Cerebellar cortex (tissue), 1 donor: Measurements from ENCODE around the gene PFN3.
A peak's percentile ranks its signal among the peaks of the same experiment; 100 is the strongest.
"Not testable (repeated sequence)": the region's sequence is repeated elsewhere in the genome, so short reads cannot be mapped to it uniquely, and the experiment has no call there.

ENCODE experiments used
- DNase-seq: peaks from one replicate; pipeline ENCODE4 v3.0.0-alpha.2; 2015; ENCODE audit warnings: low spot score

PFN3 gene

DNA sequence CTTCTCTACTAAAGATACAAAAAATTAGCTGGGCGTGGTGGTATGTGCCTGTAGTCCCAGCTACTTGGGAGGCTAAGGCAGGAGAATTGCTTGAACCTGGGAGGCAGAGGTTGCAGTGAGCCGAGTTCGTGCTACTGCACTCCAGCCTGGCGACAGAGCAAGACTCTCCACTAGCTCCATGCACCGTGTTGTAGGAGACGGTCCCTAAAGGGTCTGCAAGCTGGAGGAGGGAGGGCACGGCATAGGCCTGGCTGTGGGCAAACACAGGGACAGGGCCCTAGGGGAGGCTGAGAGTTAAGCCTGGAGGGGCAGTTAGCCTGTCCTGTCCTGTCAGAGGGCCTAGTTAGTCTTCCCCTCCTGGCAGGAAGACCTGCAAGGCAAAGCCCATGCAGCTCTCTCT, 39.7 kb downstream of the PFN3 start:
- not testable (repeated sequence) for DNase-seq

DNA sequence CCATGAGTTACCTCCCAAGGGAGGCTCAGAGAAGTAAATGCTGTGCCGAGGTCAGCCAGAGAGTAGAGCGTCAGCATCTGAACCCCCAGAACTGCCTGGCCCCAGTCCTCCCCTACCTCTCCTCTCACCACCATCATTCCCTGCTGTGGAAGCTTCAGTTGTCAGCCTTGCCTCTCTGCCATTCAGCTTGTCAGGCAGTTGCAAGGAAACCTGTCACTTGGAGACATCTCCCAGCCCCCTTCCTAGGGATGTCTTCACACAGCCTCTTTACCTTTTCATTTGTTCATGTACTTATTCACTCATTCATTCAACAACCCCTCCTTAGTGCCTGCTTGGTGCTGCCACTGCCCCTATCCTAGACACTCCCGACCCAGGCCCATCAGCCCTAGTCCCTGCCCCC, 40.6 kb downstream of the PFN3 start:
- DNase-seq = no peak

DNA sequence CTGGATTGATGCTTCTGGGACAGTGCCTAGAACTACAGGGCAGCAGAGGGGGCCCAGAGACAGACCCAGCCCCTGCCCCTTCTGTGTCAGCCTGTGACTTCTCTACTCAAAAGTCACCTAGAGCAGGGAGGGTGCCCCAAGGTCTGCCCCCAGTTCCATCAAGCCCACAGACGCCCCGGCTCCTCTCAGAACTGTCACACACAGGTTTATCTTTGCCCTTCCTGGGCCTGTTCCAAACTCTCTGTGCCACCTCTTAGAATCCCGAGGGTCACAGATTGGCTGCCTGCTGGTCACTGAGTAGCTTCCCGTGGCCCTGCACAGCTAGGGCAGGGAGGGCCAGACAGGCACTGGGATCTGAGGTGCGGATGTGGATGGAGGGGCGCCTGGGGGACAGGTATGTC, 41.0 kb downstream of the PFN3 start:
- no peak for DNase-seq

DNA sequence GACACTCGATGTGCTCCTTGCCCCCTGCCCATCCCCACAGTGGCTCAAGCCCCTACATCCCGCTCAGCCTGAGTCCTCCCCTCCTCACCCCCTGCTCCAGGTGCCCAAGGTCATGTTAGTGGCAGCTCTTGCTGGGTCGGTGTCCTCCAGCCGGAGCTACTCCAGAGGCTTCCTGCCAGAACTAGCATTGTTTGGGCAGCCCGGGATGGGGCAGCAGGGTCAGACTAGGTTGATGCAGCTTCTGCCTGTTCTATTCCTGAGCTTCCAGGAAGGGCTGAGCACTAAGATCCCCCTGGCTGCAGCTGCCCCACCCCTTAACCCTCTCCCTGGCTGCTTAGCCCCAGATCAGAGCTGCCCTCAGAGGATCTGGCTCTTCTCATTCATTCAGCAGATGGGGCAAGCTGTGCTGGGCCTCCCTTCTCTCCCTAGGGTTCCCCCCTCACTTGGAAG, 42.1 kb downstream of the PFN3 start:
- no peak for DNase-seq

DNA sequence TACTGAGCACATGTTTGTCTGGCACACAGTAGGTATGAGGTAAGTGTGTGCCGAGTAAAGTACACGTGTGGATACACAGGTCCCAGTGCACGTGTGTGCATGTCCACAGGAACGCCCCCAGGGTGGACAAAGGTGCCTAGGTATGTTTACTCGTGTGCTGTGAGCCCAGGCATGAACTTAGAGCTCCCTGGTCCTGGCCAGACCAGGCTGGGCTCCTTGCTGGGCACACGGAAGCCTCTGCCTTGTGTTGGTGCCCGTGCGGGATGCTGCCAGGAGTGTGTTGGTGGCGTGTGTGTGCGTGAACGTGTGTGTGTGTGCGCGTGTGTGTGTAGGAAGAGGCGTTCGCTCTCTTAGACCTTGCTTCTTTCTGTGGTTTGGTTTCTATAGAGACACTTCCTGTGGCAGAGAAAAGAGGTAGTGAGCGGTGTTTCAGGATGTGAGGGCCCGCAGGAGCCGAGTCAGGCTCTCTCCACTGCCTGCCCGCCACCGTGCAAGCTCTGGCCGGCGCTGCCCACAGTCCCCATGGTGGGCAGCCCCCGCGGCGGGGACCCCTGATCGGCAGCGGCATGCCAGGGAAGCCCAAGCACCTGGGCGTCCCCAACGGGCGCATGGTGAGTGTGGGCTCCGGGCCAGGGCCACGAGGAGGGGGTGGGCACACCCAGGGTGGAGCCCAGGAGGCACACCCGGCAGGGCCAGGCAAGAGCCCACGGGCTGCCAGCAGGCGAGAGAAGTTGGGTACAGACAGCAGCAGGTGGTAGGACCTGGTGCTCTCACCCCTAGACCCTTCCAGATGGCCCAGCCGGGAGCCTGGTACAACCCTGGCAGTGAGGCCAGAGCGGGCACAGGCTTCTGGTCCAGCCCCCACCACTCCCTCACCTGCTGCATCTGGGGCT, 42.8 kb downstream of the PFN3 start, which contains the start of gene RGS14:
Gene RGS14 (plus strand): TSS at position 466 of the 893 bp plus-strand sequence. CDS start 101 bp downstream, at position 567.
- no peak for DNase-seq

DNA sequence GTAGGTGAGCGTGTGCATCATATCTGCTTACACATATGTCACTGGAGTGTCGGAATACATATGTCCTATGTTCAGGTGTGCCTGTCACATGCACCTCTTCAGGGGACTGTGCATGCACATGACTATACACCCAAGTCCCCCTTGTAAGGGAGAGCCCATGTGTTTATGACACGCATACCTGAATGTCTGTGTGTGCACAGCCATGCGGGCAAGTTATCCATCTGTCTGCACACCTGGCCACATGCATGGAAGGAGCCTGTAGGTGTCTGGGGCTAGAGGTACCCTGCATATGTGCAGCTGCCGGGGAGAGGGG, 43.4 kb downstream of the PFN3 start:
- DNase-seq = no peak

DNA sequence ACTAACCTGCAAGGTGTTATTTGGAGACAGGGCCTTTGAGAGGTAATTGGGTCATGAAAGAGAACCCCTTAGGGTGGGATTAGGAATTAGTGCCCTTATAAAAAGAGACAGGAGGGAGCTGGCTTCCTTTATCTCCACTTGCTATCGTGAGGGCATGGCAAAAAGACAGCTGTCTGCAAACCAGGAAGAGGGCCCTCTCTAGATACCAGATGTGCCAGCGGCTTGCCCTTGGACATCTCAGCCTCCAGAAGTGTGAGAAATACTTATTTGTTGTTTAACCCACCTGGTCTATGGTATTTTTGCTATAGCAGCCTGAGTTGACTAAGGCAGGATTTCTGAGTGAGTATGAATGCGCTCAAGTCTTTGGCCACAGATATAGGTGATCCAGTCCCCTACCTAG, 43.7 kb downstream of the PFN3 start:
- DNase-seq = no peak

DNA sequence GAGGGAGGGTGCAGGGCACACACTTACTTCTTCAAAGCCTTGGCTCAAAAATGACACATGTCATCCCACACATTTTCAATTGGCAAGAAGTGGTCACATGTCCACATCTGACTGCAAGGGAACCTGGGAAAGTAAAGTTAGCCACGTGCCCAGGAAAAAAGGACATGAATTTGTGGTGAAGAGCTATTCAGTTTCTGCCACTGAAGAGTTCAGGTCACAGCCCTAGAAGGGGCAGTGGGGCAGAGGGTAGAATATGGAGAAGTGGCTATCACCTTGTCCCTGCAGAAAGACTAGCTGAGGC, 44.6 kb downstream of the PFN3 start:
- no peak for DNase-seq

DNA sequence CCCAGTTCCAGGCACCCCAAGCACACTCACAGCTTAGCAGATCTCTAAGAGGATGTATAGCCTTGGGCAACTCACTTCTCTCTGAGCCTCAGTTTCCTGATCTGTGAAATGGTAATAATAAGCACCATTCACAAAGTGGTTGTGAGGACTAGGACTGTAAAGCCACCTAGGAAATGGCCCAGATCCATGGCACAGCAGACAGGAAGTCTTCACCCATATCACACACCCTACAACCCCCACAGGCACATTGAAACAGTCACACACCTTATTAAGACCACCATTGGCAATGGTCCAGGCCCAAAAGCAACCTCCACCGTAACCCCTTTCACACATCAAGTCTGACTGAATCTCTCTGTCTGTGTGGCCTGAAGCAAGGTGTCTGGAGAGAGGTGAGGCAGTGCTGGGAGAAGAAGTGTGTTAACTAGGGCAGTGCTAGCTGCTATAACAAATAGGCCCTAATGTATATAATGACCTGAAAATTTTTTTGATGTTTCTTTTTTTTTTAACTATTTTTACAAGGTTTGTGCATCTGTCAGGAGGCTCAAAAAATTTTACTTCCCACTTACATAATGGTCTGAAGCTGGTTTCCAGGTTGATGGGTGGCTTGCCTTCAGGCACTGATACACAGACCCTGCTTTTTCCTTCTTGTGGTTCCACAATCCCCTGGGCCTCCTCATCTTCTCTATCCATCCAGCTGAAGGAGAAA, 45.1 kb downstream of the PFN3 start:
- DNase-seq = no peak

DNA sequence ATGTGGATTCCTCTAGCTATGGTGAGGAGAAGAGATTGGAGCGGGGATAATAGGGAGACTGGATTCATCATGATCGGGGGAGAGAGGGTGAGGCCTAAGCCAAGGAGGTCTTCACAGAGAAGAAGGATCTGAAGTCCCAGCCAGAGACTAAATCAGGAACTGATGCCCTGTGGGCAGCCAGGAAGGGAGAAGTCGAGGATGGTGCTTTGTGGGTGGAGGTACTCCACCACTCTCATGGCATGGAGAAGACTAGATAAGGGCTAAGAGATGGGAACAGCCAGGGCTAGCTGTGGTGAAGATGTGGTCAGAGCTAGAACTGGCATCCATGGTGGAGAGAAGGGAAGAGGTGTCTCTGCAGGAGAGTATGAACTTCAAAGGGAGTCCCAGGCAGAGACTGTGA, 45.8 kb downstream of the PFN3 start:
- no peak for DNase-seq

DNA sequence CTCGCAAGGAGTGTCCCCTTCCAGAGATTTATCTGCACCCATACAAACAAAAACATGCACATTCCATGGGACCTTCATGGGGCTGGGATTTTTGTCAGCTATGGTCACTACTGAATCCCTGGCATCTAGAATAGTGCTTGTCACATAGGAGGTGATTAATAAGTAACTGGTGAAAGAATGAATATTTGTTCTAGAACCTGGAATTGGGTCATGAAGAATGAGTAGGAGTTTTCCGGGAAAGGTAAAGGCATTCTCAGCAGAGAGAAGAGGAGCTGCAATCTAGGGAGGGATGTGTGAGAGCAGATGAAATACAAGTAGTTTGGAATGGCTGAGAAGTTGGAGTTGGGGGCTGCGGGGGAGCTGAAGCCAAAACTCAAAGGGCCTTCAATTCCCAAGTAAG, 46.2 kb downstream of the PFN3 start:
- no peak for DNase-seq

DNA sequence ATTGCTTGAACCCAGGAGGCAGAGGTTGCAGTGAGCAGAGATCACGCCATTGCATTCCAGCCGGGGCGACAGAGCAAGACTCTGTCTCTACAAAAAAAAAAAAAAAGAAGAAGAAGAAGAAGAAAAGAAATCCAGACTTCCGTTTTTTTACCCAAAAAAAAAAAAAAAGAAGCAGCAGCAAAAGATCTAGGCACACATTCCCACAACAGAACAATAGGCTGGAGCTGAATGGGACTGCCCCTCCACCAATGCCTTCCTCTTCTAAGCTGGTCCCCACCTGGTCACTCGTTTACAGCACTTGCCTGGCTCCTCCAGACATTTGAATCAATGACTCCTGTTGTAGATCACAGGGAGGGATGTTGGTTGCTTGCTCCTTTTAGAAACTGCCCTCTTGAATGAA, 47.4 kb downstream of the PFN3 start:
- no peak for DNase-seq

DNA sequence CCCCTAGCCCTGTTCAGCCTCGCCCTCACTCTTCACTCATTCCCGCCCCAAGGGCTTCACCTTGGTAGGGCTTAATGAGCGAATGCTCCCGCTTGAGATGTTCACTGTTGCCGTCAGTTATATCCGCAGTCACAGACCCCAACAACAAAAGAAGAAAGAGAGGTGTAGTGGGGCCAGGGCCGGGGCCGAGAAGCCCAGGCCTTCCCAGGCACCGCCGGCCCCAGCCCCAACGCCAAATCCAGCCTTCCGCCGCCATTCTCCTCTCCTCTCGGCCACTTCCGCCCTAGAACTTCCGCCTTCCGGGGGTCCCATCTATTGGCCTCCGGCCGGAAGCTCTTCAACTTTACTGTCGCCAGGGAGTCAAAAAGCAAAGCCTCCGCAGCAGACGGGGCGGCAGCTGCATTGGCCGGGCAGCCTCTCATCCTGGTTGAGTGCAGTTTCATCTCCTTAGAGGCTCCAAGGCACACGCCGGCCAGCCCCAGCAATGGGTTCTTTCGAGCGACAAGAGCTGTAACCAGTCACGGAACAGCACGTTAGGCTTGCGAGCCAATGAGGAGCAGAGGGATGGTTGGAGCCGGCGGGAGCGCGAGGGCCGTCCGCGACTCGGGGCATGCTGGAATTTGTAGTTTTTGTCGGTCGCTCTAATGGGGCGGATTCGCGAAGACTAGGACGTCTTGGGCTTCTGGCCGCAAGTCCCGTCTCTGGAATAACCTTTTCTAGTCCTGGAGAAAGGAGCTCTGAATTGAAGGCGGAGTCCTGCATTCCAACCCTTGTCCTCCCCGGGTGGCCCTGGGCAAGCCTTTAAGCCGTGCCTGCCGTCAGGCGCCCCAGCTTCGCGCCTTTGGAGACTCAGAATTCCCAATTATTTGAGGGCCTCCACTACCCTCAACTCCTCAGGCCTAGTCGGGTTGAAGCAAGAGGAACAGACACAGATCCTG, 48.8 kb downstream of the PFN3 start, which contains the start of gene LMAN2:
Gene LMAN2 (minus strand): TSS at position 277 of the 938 bp plus-strand sequence. CDS start 21 bp downstream, at position 256.
- DNase-seq = peak; percentile 97

DNA sequence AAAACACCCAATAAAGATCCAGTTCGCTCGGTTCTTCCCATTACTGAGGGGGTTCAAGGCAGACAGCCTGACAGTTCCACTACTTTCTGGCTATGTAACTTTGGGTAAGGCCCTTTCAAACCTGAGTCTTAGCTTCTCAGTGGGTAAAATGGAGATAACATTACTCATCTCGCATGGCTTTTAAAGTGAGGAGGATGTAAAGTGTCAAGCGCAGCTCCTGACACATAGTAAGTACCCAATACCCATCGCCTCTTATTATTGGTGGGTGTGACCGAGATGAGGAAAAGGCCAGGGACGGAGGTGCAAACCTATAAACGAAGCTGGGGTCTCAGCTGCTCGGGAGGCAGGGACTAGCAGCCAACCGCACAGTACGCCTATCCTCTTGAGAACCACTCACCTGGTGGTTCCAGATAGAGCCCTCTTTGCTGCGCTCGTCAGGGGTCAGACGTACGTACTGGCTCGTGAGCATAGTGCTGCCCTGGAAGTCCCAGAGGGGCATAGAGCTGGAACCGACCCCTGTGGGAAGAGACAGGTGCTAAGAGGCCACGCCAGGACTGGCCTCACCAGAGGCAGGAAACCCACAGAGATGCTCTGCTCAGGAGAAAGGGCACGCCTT, 49.6 kb downstream of the PFN3 start:
- no peak for DNase-seq
